OCI-LY3 (cell line): ENCODE data around the gene CISH.

Experiments
- EZH2phosphoT487 ChIP-seq: fragments of 200-600 bp; shearing (Covaris generic); IDR thresholded peaks from 2 replicates; pipeline ENCODE4 v1.6.1; 2018; ENCODE audit warnings: antibody characterized with exemption, mixed run types, low read depth
- TF ChIP-seq, protein P1 (sequence below): fragments of 200-600, 300-600 bp; sonication (generic); IDR thresholded peaks from 2 replicates; pipeline ENCODE4 v1.5.1; 2014; ENCODE audit warnings: antibody characterized with exemption, low read length, low read depth

- TF ChIP-seq, protein P1, sequence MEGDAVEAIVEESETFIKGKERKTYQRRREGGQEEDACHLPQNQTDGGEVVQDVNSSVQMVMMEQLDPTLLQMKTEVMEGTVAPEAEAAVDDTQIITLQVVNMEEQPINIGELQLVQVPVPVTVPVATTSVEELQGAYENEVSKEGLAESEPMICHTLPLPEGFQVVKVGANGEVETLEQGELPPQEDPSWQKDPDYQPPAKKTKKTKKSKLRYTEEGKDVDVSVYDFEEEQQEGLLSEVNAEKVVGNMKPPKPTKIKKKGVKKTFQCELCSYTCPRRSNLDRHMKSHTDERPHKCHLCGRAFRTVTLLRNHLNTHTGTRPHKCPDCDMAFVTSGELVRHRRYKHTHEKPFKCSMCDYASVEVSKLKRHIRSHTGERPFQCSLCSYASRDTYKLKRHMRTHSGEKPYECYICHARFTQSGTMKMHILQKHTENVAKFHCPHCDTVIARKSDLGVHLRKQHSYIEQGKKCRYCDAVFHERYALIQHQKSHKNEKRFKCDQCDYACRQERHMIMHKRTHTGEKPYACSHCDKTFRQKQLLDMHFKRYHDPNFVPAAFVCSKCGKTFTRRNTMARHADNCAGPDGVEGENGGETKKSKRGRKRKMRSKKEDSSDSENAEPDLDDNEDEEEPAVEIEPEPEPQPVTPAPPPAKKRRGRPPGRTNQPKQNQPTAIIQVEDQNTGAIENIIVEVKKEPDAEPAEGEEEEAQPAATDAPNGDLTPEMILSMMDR, result no peak
- TF ChIP-seq EZH2phosphoT487, result no peak
These were observed 33.8 kb upstream of the CISH start for GRCh38 chr3:50645378-50645777.
